Measurements from ENCODE around the gene AFF3.

The AFF3 gene

GRCh38 chr2:100013892-100014677 lies 128.3 kb downstream of the AFF3 start:
- no peak for DNase-seq (ENCODE audit: low read depth in 2 of 2, low spot score in 1 of 2)

GRCh38 chr2:100012561-100012960 lies 129.8 kb downstream of the AFF3 start:
- DNase-seq (ENCODE audit: low read depth in 2 of 2, low spot score in 1 of 2): no peak

- no peak for DNase-seq (ENCODE audit: low read depth in 2 of 2, low spot score in 1 of 2)
Measured at GRCh38 chr2:100011272-100011731, 131.1 kb downstream of the AFF3 start.

- no peak for DNase-seq (ENCODE audit: low read depth in 2 of 2, low spot score in 1 of 2)
Measured at GRCh38 chr2:100010606-100011005, 131.8 kb downstream of the AFF3 start.

- no peak for DNase-seq (ENCODE audit: low read depth in 2 of 2, low spot score in 1 of 2)
Measured at GRCh38 chr2:100009743-100010142, 132.6 kb downstream of the AFF3 start.

GRCh38 chr2:100008956-100009355 lies 133.4 kb downstream of the AFF3 start:
- DNase-seq (ENCODE audit: low read depth in 2 of 2, low spot score in 1 of 2): no peak

GRCh38 chr2:100006516-100006915 lies 135.9 kb downstream of the AFF3 start:
- DNase-seq (ENCODE audit: low read depth in 2 of 2, low spot score in 1 of 2): no peak

- DNase-seq (ENCODE audit: low read depth in 2 of 2, low spot score in 1 of 2): no peak
Measured at GRCh38 chr2:100004959-100005387, 137.4 kb downstream of the AFF3 start.

- no peak for DNase-seq (ENCODE audit: low read depth in 2 of 2, low spot score in 1 of 2)
Measured at GRCh38 chr2:100004348-100004884, 138.0 kb downstream of the AFF3 start.

GRCh38 chr2:100002059-100002458 lies 140.3 kb downstream of the AFF3 start:
- no peak for DNase-seq (ENCODE audit: low read depth in 2 of 2, low spot score in 1 of 2)

GRCh38 chr2:100000915-100001707 lies 141.3 kb downstream of the AFF3 start:
- no peak for DNase-seq (ENCODE audit: low read depth in 2 of 2, low spot score in 1 of 2)

GRCh38 chr2:99998651-99999320 lies 143.6 kb downstream of the AFF3 start:
- no peak for DNase-seq (ENCODE audit: low read depth in 2 of 2, low spot score in 1 of 2)

- DNase-seq (ENCODE audit: low read depth in 2 of 2, low spot score in 1 of 2): no peak
Measured at GRCh38 chr2:99989905-99990304, 152.5 kb downstream of the AFF3 start.

GRCh38 chr2:99988599-99988998 lies 153.8 kb downstream of the AFF3 start:
- DNase-seq (ENCODE audit: low read depth in 2 of 2, low spot score in 1 of 2): no peak

GRCh38 chr2:99987160-99987559 lies 155.2 kb downstream of the AFF3 start:
- DNase-seq (ENCODE audit: low read depth in 2 of 2, low spot score in 1 of 2): no peak

- no peak for DNase-seq (ENCODE audit: low read depth in 2 of 2, low spot score in 1 of 2)
Measured at GRCh38 chr2:99984799-99985515, 157.4 kb downstream of the AFF3 start.

- DNase-seq (ENCODE audit: low read depth in 2 of 2, low spot score in 1 of 2): no peak
Measured at GRCh38 chr2:99982744-99983143, 159.6 kb downstream of the AFF3 start.

- DNase-seq (ENCODE audit: low read depth in 2 of 2, low spot score in 1 of 2): no peak
Measured at GRCh38 chr2:99981840-99982239, 160.6 kb downstream of the AFF3 start.

GRCh38 chr2:99980176-99980575 lies 162.2 kb downstream of the AFF3 start:
- DNase-seq (ENCODE audit: low read depth in 2 of 2, low spot score in 1 of 2): no peak

GRCh38 chr2:99977966-99978365 lies 164.4 kb downstream of the AFF3 start:
- no peak for DNase-seq (ENCODE audit: low read depth in 2 of 2, low spot score in 1 of 2)

- DNase-seq (ENCODE audit: low read depth in 2 of 2, low spot score in 1 of 2): no peak
Measured at GRCh38 chr2:99975386-99975785, 167.0 kb downstream of the AFF3 start.

Measured in stimulated activated CD8-positive, alpha-beta memory T cell treated with anti-CD3 and anti-CD28 coated beads, Interleukin-4, amount 100 ng/mL, for 1 hour (primary cell).